HFFc6 (cell line): ENCODE data around the gene ITGA11. TPM values are rescaled to one million over a fixed set of nuclear protein-coding genes. Genes with fewer than 3 reads are reported as not detected.

Experiments
- DNase-seq: peaks from one replicate; pipeline ENCODE4 v3.0.0-alpha.2; 2018
- H3K27ac Mint-ChIP-seq: 2 replicates; pipeline ENCODE4 v1.8.0; 2020; ENCODE audit warnings: mild to moderate bottlenecking, mixed read lengths
- H3K27me3 Mint-ChIP-seq: 2 replicates; pipeline ENCODE4 v1.8.0; 2021; ENCODE audit warnings: mild to moderate bottlenecking, moderate library complexity, mixed read lengths; ENCODE audit not compliant: insufficient read depth
- H3K36me3 Mint-ChIP-seq: 2 replicates; pipeline ENCODE4 v1.8.0; 2021; ENCODE audit warnings: low read depth, mixed read lengths
- H3K4me1 Mint-ChIP-seq: 2 replicates; pipeline ENCODE4 v1.8.0; 2020; ENCODE audit warnings: low read depth, mixed read lengths
- H3K4me3 Mint-ChIP-seq: 2 replicates; pipeline ENCODE4 v1.8.0; 2020; ENCODE audit warnings: mild to moderate bottlenecking, moderate library complexity, mixed read lengths
- H3K9me3 Mint-ChIP-seq: 2 replicates; pipeline ENCODE4 v1.8.0; 2020; ENCODE audit warnings: mild to moderate bottlenecking, mixed read lengths
- total RNA-seq, 6 experiments: library from RNA; stranded (reverse); fragmentation: NEBNext Ultra II Directional; extraction: Animal tissue kit (Norgen Biotek cat#: 25700); gene quantifications; 2 replicates in 1 of 6; 3 replicates in 5 of 6; pipeline ENCODE4 v1.2.3, GENCODE V29; 2021
- TF ChIP-seq, protein P1 (sequence below): fragments of 200-600 bp; sonication (generic); IDR thresholded peaks from 2 replicates; pipeline ENCODE4 v1.5.0; 2021; ENCODE audit warnings: antibody characterized with exemption, mild to moderate bottlenecking

ITGA11 gene
- total RNA-seq, 6 experiments from 2014 or later, result 1.2 to 2.1 (median 1.4) TPM

DNA sequence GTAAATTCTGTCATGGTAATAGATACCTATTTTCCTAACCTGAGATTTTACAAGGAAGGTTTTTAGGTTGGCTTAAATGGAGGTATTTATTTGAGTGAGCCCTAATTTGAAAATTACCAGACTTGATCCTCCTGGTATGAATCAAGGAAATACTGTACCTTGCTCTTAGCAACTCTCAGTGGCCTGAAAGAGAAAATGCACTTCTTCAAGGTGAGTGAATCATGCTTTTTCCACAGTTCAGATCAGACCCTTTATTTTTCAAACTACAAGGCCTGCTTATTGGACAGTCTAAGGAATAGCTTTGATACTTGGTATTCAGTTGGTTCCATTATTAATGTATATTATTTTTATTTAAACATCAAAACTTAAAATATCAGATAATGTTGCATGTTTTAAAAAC lies 139.0 kb downstream of the ITGA11 start:
- Mint-ChIP-seq H3K4me3 (no peak overlapping the region), H3K36me3 (peaks cover 30% of the 10 kb centered on the region), H3K4me1 (peaks cover 54% of the 10 kb centered on the region), H3K27ac (no peak overlapping the region), H3K27me3 (peaks cover 2% of the 10 kb centered on the region; the same call in 1 of the 2 replicates), H3K9me3 (no peaks in the 10 kb centered on the region)
- DNase-seq, result no peak
- TF ChIP-seq, protein P1, sequence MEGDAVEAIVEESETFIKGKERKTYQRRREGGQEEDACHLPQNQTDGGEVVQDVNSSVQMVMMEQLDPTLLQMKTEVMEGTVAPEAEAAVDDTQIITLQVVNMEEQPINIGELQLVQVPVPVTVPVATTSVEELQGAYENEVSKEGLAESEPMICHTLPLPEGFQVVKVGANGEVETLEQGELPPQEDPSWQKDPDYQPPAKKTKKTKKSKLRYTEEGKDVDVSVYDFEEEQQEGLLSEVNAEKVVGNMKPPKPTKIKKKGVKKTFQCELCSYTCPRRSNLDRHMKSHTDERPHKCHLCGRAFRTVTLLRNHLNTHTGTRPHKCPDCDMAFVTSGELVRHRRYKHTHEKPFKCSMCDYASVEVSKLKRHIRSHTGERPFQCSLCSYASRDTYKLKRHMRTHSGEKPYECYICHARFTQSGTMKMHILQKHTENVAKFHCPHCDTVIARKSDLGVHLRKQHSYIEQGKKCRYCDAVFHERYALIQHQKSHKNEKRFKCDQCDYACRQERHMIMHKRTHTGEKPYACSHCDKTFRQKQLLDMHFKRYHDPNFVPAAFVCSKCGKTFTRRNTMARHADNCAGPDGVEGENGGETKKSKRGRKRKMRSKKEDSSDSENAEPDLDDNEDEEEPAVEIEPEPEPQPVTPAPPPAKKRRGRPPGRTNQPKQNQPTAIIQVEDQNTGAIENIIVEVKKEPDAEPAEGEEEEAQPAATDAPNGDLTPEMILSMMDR, result no peak

DNA sequence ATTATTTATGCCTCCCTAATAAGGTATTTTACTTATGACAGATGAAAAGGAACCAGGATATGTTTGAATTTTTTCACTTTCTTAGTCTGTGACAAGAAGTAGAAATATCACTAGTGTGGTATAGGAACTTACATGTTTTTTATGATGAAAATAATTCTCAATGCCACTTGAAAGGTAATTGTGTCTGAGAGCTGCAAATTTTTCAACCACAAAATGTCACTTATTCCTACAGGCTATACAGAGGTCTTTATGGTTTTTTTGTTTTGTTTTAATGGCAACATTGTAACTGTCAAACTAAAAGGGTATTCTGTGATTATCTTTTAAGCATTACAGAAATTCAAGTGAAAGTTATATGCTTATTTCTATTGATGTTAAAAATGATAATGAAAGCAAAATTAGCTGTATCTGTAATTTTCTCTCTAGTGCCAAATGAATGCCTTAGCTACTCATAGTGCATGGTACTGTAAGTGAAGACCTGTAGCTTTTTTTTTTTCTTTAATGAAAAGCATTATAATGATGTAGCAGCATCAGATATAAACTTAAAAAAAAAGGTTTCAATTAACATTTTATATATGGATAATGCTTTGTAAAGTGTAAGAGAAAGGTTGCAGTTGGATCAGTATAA lies 139.7 kb downstream of the ITGA11 start:
- Mint-ChIP-seq H3K27ac (no peak overlapping the region; the same call in 1 of the 2 replicates), H3K4me1 (peaks cover 56% of the 10 kb centered on the region), H3K36me3 (peaks cover 32% of the 10 kb centered on the region), H3K4me3 (no peak overlapping the region), H3K9me3 (no peaks in the 10 kb centered on the region), H3K27me3 (peaks cover 2% of the 10 kb centered on the region; the same call in 1 of the 2 replicates)
- TF ChIP-seq, protein P1, result no peak
- no peak for DNase-seq

DNA sequence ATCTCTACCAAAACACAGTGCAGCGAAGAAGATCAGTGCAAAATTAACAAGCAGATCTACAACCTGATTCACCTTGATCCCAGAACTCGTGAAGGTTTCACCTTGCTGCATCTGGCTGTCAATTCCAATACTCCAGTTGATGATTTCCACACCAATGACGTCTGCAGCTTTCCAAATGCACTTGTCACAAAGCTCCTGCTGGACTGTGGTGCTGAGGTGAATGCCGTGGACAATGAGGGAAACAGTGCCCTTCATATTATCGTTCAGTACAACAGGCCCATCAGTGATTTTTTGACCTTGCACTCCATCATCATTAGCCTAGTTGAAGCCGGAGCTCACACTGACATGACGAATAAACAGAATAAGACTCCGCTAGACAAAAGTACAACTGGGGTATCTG lies 141.2 kb downstream of the ITGA11 start:
- DNase-seq, result no peak
- H3K36me3 Mint-ChIP-seq, result peaks cover 23% of the 10 kb centered on the region
- H3K9me3 Mint-ChIP-seq, result no peaks in the 10 kb centered on the region
- H3K27ac Mint-ChIP-seq, result no peak overlapping the region
- no peak overlapping the region for H3K4me3 Mint-ChIP-seq
- H3K4me1 Mint-ChIP-seq, result peaks cover 68% of the 10 kb centered on the region
- TF ChIP-seq, protein P1, result no peak
- H3K27me3 Mint-ChIP-seq, result no peaks in the 10 kb centered on the region

DNA sequence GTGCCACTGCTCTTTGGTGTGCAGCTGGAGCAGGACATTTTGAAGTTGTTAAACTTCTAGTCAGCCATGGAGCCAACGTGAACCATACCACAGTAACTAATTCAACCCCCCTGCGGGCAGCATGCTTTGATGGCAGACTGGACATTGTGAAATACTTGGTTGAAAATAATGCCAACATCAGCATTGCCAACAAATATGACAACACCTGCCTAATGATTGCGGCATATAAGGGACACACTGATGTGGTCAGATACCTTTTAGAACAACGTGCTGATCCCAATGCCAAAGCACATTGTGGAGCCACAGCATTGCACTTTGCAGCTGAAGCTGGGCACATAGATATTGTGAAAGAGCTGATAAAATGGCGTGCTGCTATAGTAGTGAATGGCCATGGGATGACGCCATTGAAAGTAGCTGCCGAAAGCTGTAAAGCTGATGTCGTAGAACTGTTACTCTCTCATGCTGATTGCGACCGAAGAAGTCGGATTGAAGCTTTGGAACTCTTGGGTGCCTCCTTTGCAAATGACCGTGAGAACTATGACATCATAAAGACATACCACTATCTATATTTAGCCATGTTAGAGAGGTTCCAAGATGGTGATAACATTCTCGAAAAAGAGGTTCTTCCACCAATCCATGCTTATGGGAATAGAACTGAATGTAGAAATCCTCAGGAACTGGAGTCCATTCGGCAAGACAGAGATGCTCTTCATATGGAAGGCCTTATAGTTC lies 142.2 kb downstream of the ITGA11 start:
- Mint-ChIP-seq H3K36me3 (peaks cover 33% of the 10 kb centered on the region), H3K9me3 (no peaks in the 10 kb centered on the region), H3K27me3 (no peaks in the 10 kb centered on the region), H3K4me1 (peaks cover 72% of the 10 kb centered on the region), H3K4me3 (no peak overlapping the region), H3K27ac (no peak overlapping the region)
- TF ChIP-seq, protein P1, result no peak
- DNase-seq, result no peak

DNA sequence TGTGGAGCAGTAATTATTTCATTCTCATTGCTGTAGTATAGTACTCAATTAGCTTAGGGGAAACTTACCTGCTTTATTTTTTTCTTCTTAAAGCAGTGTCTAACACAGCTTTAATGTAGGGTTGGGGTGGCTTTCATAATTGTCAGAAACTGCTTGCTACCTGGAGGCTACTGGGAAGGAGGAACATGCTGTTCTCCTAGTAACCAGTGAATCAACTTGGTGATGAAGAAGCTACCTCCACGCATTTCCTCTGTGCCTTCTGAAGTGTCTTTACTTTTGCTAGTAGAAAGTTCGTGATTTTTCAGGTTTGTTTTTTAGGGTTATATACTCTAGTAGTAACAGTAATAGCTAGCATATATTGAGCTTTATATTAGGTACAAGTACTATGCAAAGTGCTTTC lies 142.9 kb downstream of the ITGA11 start:
- DNase-seq, result no peak
- Mint-ChIP-seq H3K9me3 (no peaks in the 10 kb centered on the region), H3K4me3 (no peak overlapping the region), H3K36me3 (peaks cover 37% of the 10 kb centered on the region), H3K27me3 (no peaks in the 10 kb centered on the region), H3K4me1 (peaks cover 71% of the 10 kb centered on the region), H3K27ac (no peak overlapping the region)
- TF ChIP-seq, protein P1, result no peak
